ENCODE data around the gene RAG2.

DNA sequence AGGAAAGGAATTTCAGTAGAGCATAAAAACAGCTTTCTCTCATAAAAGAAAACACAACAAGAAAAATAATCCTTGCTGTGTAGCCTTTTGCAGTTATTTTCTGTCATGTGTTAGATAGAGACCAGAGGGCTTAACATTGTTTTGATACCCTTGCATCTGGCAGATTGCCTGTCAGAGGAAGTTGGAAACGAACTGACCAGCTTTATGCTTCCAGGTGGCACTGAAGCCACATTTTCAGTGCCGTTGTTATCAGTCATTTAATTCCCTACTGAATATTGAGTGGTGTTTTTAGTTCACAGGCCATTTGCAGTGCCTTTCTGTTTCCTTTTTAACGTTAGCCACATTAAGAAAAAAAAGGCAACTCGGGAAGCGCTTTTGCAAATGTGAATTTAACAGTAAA lies 21.5 kb upstream of the RAG2 start:
- TF ChIP-seq, protein P1, sequence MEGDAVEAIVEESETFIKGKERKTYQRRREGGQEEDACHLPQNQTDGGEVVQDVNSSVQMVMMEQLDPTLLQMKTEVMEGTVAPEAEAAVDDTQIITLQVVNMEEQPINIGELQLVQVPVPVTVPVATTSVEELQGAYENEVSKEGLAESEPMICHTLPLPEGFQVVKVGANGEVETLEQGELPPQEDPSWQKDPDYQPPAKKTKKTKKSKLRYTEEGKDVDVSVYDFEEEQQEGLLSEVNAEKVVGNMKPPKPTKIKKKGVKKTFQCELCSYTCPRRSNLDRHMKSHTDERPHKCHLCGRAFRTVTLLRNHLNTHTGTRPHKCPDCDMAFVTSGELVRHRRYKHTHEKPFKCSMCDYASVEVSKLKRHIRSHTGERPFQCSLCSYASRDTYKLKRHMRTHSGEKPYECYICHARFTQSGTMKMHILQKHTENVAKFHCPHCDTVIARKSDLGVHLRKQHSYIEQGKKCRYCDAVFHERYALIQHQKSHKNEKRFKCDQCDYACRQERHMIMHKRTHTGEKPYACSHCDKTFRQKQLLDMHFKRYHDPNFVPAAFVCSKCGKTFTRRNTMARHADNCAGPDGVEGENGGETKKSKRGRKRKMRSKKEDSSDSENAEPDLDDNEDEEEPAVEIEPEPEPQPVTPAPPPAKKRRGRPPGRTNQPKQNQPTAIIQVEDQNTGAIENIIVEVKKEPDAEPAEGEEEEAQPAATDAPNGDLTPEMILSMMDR (IDR thresholded peaks at IDR 0.05) = no peak
- TF ChIP-seq POLR2A (IDR thresholded peaks at IDR 0.05) = no peak
